Hematopoietic multipotent progenitor cell treated with erythropoietin and hydrocortisone succinate and interleukin-3 and kit ligand, for 4 days (in vitro differentiated cells): ENCODE results near the gene DEXI.
A peak's percentile ranks its signal among the peaks of the same experiment; 100 is the strongest.
"Not testable (repeated sequence)": the region's sequence is repeated elsewhere in the genome, so short reads cannot be mapped to it uniquely, and the experiment has no call there.

Source experiments
- DNase-seq: peaks from one replicate; pipeline ENCODE4 v3.0.0-alpha.2; 2015

Gene DEXI

DNA sequence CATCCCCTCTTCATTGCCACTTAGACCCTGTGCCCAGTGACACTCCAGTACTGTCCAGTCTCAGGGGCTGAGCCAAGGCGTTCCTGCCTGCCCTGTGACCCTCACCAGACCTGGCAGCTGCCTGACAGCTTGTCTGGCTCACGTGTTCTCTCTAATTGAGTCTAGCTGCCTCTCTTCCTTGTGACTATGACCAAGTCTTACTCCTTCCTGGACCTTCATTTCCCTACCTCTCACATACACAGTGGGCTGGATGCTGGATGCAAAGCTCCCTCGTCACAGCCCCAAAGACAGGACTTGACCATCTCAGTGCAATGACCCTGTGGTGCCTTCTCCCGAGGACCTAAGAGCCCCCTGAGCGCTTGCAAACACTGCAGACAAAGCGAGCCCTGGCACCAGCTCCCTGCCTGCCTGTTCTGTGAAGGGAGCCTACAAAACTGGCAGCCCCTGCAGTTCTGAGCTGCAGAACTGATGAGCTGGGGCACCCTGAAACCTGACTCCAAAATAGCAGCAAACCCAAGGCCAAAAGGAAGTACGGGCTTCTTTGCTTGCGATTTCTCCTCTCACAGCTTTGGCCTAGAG is 1.7 kb downstream of the DEXI start:
- DNase-seq = no peak

DNA sequence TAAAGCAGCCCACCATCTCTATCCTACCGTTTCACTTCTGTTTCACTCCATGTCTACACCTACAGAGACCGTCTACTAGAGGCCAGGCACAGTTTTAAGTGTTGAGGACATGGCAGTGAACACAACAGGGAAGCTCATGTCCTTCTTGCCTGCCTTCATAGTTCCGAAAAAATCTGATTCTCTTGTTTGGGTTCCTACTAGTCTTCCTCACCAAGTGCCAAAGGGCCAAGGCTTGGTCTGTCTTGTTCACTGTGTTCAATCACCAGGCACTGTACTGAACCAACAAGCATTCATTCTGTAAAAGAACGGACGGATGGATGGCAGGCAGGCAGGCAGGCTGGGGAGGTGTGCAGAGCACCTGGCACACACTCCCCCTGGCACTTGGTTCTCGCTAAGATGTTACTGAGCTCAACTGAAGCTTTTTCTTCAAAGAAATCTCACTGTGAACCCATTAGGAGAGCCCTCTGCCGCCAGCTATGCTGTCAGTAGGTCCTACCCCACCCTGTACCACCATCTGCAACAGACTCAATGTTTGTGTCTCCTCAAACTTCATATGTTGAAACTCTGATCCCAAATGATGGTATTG is 2.5 kb downstream of the DEXI start:
- no peak for DNase-seq

DNA sequence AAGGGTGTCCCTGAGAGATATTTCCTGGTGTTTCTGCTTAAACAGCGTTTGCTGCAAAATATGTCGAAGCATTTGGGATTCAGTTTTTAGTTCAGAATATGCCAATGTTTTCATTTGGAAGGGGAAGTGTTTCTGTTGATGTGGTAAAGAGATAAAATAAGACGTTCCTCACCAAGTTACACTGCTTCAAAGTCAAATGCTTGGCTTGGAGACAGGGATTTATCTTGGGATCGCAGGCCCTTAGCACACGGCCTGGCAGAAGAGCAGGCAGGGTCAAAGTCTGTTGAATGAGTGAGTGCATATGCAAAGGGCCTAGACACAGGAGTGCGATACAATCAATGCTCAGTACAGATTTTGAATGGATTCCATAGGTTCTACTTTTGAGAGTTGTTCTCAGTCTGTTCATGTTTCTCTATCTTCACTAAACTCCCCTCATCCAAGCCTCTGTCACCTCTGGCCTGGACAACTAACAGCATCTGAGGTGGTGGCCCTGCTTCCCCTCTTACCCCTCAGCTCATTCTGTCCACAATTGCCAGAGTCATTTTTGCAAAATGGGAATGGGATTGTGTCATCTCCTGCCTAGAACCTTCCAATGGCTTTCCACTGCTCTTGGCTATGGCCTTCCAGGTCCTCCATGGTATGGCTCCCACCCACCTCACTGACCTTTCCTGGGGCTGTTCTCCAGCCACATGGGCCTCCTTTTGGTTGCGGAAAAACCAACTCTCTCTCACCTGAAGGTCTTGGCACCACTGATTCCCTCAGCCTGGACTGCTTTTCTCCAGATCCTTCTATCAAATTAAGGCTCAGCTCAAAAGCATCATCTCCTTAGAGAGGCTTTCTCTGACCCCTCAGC is 3.2 kb downstream of the DEXI start:
- peak; percentile 68 for DNase-seq

DNA sequence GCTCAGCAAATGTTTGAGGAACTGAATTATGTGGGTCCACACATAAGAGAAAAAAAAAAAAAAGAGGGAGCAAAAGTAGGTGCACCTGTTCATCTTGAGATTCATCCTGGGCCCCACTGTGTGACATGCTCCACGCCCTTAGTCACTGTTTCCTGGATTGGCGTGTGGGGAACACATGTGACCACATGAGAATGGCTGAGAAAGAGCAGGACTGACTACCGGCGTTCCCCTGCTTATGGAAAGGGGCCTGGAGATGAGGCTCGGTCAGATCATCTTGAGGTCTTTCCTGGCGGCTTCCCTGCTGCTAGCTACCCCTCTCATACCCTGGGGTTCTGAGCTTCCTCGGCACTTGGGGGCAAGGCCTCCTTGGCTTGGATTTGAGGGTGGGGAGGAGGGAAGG is 3.9 kb downstream of the DEXI start:
- DNase-seq = peak; percentile 40

DNA sequence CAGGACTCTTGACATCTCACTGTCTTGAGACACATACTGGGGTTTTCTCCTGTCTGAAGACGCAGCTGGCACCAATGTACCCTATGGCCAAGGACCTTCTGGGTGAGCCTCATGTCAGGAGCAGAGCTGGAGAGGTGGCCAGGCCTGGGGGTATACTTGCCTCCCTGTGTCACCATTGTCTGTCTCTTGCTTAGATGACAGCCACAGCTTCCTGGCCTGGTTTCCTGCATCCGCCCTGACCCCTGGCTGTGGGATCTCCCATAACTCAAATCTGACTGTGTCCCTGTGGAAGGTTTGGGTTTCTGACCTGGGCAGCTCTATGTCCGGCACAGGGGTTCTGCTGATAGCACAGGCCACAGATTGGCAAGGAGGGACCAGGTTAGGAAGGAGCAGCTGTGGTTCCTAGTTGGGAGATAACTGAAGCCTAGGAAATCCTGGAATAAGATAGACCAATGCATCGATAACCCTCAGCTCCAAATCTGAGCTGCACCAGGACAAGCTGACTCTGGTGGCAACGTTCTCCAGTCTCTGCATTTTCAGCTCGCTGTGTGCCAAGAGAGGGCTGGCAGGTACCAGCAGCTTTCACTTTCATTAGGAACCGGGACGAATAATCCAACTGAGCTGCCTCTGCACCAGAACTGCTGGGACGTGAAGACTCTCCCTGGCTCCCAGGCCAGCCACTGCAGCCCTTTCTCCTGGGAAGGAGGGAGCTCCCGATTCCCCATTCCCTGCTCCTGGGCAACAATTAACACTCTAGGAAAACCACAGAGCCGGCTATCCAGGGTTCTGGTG is 5.0 kb downstream of the DEXI start:
- DNase-seq = no peak

DNA sequence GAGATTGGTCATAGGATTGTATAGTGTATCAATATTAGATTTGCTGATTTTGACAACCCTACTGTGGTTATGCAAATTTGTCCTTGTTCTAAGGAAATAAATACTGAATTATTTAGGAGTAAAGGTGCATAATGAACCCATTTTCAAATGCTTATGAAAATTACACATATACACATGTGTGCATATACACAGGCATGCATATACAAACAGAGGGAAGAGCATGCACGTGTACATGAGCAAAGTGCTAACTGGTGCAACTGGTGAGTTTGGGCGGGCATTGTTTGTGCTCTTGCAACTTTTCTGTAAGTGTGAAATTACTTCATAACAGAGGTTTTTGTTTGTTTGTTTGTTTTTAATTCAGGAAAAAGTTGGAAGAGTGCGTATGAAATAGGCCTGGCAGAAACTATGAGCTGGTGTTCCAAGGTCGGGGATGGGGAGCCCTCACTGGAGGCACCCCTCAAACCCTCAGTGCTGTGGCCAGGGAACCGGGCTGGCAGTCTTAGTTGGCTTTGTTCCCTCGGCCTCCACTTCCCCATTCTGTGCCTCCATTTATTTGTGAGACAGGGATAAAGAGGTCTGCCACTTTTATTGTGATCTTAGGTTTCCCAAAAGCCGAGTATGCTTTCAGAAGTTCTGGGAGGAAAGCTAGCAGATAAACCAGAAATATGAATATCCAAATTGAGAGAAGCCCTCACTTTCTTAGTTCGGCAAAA is 5.8 kb downstream of the DEXI start:
- DNase-seq = no peak

DNA sequence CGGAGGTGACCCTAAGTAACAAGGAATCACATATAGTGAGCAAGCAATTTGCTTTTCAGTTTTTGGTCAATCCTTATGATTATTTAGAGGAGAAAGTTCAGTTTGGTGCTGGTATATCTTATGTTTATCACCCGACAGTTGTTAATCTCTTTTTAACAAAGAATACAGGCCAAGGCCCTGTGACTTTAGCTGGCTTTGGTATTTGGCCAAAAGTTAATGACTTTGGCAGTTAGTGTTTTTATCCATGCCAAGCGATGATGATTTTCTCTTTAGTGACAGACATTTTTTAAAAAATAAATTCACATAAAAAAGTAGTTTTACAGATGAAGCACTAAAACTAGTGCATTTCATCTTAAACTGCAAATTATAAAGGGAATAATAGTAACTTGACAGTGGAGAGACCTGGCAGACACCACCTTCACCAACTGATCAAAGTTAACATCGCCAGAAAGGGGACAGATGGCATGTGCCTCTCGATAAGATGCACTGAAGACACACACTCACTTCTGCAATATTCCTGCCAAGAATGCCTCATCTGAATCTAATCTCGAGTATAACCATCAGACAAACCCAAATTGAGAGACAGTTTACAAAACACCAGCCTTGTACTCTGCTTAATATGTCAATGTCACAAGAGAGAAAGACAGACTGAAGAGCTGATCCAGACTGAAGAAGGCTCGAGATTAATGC is 6.9 kb downstream of the DEXI start:
- peak; percentile 80 for DNase-seq

DNA sequence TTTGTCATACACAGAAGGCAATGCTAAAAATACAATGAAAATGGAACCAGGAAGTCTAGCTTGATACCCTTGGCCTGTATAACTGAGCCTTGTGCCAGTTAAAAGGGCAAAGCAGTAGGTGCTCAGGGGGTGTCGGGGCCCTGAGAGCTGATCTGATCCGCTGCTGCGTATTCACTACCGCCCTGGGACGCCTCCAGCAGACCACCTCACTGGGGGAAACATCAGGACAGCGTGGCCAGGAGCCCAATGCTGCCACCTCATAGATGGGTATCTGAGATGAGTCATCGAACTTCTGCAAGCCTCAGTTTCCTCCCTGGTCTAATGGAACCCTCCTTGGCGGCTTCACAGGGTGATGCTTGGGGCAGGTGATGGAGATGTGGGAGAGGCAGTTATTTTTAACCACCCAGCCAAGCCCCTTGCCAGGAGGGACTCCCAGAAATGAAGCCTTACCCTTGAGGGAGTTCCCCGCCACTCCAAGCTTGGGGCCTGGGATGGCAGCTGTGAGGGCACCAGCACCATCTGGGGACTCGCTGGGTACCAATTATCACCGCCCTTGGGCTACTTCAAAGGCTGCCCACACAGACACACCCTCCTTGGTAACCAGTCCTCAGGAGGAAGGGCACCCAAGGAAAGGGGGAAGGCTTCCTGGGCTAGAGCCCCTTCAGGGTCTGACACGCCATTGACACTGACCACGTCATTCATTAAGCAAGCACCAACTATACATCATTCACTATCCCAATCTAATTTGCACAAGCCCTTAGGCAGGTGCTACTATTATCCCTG is 7.8 kb downstream of the DEXI start:
- DNase-seq = no peak

DNA sequence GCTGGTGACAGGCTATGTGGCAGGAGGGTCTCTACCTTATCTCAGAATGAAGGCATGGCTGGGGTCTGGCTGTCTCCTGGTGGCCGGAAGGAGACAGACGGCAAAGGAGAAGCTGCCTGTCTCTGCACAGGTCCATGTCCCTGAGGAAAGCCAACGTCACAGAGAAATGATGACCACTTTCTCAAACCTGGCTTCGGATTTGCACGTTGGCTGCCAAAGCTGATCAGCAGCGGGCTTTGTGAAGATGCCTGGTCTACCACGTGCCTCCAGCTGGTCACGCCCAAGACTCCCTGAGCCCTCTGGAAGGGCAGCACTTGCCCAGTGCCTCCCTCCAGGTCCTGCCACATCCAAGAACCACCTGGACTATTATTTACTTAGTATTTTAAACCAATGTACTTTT is 8.4 kb downstream of the DEXI start:
- DNase-seq = no peak

DNA sequence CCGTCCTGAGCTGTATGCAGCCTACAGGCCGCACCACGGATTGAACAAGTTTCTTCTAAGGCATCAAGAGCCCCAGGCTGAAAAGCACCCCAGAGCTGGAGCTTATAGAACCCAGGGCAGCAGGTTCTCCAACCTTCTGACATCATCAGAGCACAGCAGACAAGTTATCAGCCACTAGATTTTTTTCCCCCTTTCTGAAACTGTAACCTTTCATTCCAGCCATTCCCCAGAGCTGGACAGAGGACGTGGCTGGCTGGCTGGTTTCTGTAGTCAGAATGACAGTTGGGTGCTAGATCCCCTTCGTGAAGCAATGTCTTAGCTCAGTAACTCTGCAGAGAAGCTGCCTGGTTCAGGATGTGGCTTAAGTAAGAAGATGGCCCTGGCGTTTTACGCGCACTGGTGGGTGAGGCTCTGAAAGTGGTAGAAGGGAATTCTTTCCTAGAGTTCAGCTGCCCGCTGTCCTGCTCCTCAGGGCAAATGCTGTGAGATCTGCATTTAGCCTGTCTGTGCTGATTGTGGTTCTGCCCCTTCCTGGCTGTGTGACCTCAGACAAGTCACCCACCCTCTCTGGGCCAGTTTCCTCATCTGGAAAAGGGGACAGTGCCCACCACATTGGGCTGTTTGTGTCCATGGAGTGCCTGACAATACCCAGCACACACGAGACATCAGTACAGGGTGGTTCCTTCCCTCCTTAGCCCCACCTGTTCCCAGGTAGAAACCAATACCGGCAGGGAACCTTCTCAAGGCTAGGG is 9.1 kb downstream of the DEXI start:
- peak; percentile 45 for DNase-seq

DNA sequence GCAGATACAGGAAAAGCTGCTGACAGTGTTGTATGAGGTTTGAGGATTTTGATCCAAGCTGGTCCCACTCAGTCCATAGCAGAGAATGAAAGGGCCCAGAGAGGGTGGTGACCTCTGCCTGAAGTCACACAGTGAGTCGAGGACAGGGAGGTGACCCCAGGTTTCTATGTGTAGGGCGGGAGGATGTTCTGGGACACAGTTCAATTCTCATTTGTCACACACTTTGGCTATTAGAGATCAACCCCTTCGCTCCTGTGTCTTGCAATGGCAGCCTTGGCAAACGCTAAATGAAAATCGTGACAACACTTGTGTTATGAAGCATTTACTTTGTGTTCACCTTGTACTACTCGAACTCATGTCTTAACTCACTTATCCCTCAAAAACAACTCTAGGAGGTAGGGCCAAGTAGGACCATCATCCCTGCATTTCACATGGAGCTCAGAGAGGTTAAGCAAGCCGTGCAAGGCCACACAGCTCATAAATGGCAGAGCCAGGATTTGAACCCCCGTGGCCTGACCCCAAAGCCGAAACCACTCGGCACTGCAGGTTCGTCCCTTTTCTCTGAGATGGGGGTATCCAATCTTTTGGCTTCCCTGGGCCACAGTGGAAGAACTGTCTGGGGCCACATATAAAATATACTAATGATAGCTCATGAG is 10.2 kb downstream of the DEXI start:
- DNase-seq = no peak

DNA sequence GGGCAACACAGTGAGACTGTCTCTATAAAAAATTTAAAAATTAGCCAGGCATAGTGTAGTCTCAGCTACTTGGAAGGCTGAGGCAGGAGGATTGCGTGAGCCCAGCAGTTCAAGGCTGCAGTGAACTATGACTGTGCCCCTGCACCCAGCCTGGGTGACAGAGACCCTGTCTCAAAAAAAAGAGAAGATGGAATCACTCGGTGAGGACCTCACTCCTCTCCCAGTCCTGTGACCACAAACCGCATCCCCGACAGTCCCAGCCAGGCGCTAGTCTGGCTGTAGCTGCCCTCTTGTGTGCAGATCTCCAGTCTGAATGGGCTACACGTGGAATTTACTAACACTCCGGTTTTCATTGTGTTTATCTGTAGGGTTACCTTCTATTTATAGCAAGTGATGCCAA is 11.1 kb downstream of the DEXI start:
- peak; percentile 54 for DNase-seq

DNA sequence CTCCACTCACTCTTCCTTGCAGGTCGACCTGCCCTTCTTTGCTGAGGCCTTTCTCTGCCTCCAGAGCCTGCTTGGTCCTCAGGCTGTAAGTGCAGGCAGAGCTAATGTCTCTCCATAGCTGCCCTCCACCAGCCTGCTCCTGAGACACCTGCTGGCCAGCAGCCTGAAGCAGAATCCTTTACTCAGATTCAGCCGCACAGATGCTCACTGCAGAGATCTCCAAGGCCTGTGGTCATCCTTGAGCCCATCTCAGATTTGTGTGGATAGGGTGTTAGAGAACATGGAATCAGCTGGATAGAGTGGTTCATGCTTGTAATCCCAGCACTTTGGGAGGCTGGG is 11.5 kb downstream of the DEXI start:
- peak; percentile 42 for DNase-seq

DNA sequence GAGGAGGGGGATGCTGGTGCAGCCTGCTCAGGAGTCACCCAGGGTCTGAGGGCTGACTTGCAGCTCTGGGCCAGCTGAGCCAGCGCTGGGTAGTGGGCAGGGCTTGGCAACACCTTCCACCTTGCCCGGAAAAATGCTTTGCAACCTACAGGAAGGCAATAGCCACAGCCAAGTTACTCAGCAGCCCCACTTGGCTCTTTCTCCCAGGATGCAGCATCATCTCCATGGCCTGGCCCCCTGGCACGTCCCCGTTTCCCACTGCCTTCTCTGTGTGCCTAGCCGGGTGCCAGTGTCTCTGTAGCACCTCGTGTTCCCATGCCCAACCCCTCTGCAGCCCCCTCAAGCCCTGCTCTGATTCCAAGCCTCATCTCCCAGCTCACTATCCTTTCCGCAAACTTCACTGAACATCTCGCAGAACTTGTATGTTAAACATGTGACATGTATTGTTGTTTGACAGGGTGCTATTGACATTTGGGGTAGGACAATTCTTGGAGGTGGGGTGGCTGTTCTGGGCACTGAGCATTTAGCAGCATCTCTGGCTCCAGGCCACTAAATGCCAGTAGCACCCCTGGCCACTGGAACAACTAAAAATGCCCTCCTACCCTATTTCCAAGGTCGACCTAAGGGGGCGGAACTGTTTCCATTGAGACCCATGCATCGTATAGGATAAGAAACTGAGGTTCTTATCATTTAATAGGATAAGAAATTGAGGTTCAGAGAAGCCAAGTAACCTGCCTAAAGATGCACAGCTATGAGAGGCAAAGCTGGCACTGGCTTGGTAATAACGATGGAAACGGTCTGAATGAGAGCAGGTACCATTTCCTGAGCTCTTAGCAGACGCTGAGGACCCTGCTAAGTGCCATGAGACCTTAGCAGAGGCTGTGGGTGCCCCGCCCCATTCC is 12.2 kb downstream of the DEXI start:
- DNase-seq = peak; percentile 53

DNA sequence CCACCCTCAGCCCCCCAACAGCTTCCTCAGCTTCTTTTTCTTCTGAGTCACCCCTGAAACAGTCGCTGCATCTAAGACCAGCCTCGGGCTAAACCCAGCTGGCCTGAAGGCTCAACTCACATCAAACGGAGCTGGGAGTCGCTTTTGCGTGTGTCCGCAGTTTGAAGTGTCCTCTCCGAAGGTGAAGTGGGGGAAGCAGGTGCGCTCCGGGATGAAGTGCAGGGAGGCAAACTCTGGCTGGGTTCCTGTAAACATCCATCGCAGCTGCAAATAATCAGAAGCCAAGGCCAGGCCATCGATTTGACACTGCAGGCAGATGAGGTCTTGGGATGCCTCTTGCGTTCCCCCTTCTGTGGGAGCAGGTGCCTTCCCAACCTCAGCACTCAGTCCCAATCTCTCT is 13.2 kb downstream of the DEXI start:
- not testable (repeated sequence) for DNase-seq

DNA sequence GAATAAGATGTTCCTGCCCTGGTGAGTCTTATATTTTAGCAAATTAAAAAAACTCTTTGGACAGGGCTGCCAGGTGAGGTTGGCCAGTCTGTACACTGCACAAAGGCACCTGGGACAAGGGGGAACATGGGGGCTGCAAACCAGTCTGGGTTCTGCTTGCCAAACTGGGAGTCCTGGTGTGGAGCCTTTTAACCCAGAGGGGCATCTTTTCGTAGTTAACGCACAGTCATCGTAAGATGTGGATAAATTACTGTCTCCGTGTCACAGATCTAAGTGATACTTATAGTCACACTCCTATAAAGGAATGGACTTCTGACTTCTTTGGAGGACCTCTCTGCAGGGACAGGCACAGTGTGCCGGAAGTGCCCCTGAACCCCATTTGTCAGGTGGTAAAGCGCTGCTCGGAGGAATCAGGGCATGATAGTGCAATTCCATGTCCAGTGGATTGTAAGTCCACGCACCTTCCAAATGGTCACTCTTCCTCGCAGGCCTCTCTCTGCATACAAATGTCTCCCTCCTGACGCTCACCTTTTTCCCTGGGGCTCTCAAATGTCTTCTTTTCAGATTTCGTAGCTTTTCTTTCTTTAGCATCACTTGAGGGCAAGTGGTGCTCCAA is 14.7 kb downstream of the DEXI start:
- no peak for DNase-seq

DNA sequence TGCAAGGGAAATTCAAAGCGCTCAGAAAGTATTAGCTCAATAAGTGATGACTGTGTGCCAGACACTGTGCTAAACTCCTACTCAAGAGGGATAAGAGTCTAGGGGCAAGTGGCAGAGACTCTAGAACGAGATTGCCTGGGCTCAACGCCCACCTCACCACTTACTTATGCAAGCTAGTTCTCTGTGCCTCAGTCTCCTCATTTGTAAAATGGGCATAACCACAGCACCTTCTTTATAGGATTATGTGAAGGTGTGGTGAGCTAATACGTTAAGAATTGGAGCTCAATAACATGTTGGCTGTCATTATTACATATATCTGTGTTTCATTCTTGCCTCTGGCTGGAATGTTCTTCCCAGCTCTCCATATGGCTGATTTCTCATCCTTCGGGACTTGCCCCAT is 15.4 kb downstream of the DEXI start:
- DNase-seq = no peak

DNA sequence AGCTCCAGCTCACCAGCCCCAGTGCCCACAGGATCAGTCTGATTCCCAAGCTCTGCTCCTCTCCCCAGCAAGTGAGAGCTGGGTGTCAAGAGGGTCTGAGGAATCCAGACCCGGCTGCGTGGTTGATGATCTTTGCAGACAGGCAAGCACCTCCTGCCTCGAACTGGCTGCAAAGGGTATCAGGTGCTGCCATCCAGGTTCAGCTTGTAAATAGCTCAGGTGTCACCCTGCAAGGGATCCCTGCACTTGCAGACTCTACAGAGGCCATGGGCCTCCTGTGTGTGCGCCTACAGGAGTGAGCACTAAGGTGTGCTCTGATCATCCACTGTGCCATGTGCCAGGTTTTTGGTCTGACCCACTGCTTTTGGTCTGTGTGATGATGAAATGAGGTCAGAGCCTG is 16.2 kb downstream of the DEXI start:
- no peak for DNase-seq

DNA sequence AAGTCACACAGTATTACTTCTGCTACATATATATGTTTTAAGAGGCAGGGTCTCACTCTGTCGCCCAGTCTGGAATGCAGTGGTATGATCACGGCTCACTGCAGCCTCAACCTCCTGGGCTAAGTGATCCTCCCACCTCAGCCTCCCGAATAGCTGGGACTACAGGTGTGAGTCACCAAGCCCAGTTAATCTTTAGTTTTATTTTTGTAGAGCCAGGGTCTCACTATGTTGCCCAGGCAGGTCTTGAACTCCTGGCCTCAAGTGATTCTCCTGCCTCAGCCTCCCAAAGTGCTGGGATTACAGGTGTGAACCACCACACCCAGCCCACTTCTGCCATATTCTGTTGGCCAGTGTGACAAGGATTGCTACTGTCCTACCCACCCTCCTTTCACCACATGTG is 17.0 kb downstream of the DEXI start:
- DNase-seq = not testable (repeated sequence)
